Gastroesophageal sphincter (tissue), 4 donors: ENCODE measurements around the gene TULP4. TPM values are rescaled to one million over a fixed set of nuclear protein-coding genes. Genes with fewer than 3 reads are reported as not detected.
"Not testable (repeated sequence)": the region's sequence is repeated elsewhere in the genome, so short reads cannot be mapped to it uniquely, and the experiment has no call there.

Experiments used
- ATAC-seq: fragments of 150-250 bp; one replicate; pipeline ENCODE4 v1.9.1; 2016; ENCODE audit warnings: mild to moderate bottlenecking, moderate library complexity
- H3K27ac ChIP-seq, 4 donors: fragments of 200-600 bp; sonication (generic) in 3 of 4; 1 replicate in 3 of 4; 2 replicates in 1 of 4; pipeline ENCODE4 v1.5.1; 2016 to 2019
- H3K27me3 ChIP-seq: fragments of 200-600 bp; sonication (generic); one replicate; pipeline ENCODE4 v1.5.1; 2019
- H3K36me3 ChIP-seq, 2 donors: fragments of 200-600 bp; sonication (generic); one replicate each; pipeline ENCODE4 v1.5.1; 2019; ENCODE audit warnings: control low read depth in 1 of 2
- H3K4me1 ChIP-seq, 3 donors: fragments of 200-600 bp; sonication (generic); 1 replicate in 2 of 3; 2 replicates in 1 of 3; pipeline ENCODE4 v1.5.1; 2016 to 2019; ENCODE audit warnings: control low read depth in 2 of 3
- H3K4me3 ChIP-seq, 2 donors: fragments of 200-600 bp; sonication (generic); one replicate each; pipeline ENCODE4 v1.5.1; 2019; ENCODE audit warnings: mild to moderate bottlenecking in 1 of 2, moderate library complexity in 1 of 2
- H3K9me3 ChIP-seq, 3 donors: fragments of 200-600 bp; sonication (generic); one replicate each; pipeline ENCODE4 v1.5.1; 2017 to 2019; ENCODE audit warnings: control low read depth in 2 of 3
- EP300 ChIP-seq: sonication (generic); formaldehyde crosslinking; IDR thresholded peaks from one replicate; pipeline ENCODE4 v1.6.1; 2017; ENCODE audit warnings: antibody characterized with exemption, mild to moderate bottlenecking
- POLR2A ChIP-seq, 2 donors: fragments of 450-650 bp; IDR thresholded peaks; one replicate each; pipeline ENCODE4 v1.6.1; 2017; ENCODE audit warnings: antibody characterized with exemption in 2 of 2, mild to moderate bottlenecking in 2 of 2, moderate library complexity in 1 of 2
- POLR2AphosphoS5 ChIP-seq: sonication (generic); formaldehyde crosslinking; IDR thresholded peaks from one replicate; pipeline ENCODE4 v1.6.1; 2017; ENCODE audit warnings: antibody characterized with exemption
- WGBS, 2 donors: methylation state at CpG; one replicate each; pipeline ENCODE4 v1.1.5; 2018; ENCODE audit warnings: low coverage in 1 of 2; 5-methylcytosine and 5-hydroxymethylcytosine counted together
- total RNA-seq, 4 donors: library from RNA; depleted of rRNA; stranded (reverse); fragments of >200 nt; gene quantifications; one replicate each; pipeline ENCODE4 v1.1.0, GENCODE V29; 2016
- TF ChIP-seq, protein P1 (sequence below), 4 experiments: fragments of 200-600 bp in 2 of 4; fragments of 450-650 bp in 2 of 4; sonication (generic) in 1 of 4; IDR thresholded peaks; one replicate each; pipeline ENCODE4 v1.5.1; 2017 to 2019; ENCODE audit warnings: antibody characterized with exemption in 4 of 4, mild to moderate bottlenecking in 2 of 4, moderate library complexity in 2 of 4

TULP4 gene
- total RNA-seq, 4 donors from 2014 or later = 159 to 244 (median 201) TPM

DNA sequence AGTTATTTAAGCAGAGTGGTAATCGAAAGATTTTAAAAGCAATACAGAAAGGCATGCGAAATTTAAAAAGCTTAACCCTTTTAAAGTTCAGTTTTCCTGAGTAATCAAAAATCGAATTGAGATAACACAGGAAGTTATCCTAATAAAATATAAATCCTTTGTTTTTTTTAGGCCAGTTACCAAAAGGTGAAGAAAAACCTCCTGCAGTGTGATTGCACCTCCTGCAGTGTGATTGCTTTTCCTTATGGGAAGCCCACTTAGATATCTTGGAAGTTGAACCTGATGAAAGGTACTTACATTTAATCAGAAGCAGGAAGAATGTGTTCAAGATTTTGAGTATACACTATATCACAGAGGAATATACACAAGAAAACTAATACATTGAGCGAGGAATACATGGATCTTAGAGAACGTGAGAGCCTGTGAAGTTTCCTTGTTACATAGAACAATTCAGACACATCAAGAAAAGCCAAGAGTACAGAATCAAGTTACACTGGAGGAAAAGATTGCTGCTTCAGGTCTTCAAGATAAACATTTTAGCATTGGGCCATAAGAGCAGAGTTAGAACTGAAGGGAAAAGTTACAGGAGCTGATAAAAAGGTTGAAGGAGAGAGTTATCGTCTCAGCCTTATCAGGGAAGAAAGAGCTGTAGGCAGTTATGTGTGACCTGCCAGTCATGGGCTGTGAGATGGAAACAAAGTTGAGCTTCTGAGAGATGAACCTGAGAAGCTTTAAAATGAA is 240.0 kb downstream of the TULP4 start:
- no peak for TF ChIP-seq POLR2A (IDR thresholded peaks at IDR 0.05)
- TF ChIP-seq, protein P1, sequence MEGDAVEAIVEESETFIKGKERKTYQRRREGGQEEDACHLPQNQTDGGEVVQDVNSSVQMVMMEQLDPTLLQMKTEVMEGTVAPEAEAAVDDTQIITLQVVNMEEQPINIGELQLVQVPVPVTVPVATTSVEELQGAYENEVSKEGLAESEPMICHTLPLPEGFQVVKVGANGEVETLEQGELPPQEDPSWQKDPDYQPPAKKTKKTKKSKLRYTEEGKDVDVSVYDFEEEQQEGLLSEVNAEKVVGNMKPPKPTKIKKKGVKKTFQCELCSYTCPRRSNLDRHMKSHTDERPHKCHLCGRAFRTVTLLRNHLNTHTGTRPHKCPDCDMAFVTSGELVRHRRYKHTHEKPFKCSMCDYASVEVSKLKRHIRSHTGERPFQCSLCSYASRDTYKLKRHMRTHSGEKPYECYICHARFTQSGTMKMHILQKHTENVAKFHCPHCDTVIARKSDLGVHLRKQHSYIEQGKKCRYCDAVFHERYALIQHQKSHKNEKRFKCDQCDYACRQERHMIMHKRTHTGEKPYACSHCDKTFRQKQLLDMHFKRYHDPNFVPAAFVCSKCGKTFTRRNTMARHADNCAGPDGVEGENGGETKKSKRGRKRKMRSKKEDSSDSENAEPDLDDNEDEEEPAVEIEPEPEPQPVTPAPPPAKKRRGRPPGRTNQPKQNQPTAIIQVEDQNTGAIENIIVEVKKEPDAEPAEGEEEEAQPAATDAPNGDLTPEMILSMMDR (IDR thresholded peaks at IDR 0.05) = no peak
- no peak for TF ChIP-seq POLR2AphosphoS5
- TF ChIP-seq EP300 = no peak
- Histone ChIP-seq H3K27ac (no peak overlapping the region), H3K27me3 (peaks cover 17% of the 10 kb centered on the region), H3K36me3 (no peaks in the 10 kb centered on the region), H3K9me3 (no peaks in the 10 kb centered on the region), H3K4me3 (no peak overlapping the region), H3K4me1 (no peaks in the 10 kb centered on the region)
- ATAC-seq = no peak
- 63 to 84% methylated on average over 6 of the region's 6 CpGs for WGBS, 2 donors

DNA sequence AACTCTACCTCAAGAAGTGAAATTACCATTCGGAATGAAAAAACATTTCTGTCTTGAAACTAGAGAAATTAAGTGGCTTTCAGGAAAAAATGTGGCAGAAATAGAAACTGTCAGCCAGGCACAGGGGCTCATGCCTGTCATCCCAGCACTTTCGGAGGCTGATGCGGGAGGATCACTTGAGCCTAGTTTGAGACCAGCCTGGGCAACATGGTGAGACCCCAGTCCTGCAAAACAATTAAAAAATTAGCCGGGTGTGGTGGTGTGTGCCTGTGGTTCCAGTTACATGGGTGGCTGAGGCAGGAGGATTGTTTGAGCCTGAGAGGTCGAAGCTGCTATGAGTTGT is 240.5 kb downstream of the TULP4 start:
- Histone ChIP-seq H3K9me3 (no peaks in the 10 kb centered on the region), H3K4me1 (no peaks in the 10 kb centered on the region), H3K4me3 (no peak overlapping the region), H3K36me3 (no peaks in the 10 kb centered on the region), H3K27me3 (peaks cover 16% of the 10 kb centered on the region), H3K27ac (no peak overlapping the region)
- WGBS, 2 donors = 87% methylated on average over 4 of the region's 5 CpGs; no CpG with 5 or more reads in 1 of the 2 donors
- TF ChIP-seq POLR2A (IDR thresholded peaks at IDR 0.05) = no peak
- TF ChIP-seq, protein P1 (IDR thresholded peaks at IDR 0.05) = no peak
- TF ChIP-seq EP300 = no peak
- TF ChIP-seq POLR2AphosphoS5 = no peak
- no peak for ATAC-seq

DNA sequence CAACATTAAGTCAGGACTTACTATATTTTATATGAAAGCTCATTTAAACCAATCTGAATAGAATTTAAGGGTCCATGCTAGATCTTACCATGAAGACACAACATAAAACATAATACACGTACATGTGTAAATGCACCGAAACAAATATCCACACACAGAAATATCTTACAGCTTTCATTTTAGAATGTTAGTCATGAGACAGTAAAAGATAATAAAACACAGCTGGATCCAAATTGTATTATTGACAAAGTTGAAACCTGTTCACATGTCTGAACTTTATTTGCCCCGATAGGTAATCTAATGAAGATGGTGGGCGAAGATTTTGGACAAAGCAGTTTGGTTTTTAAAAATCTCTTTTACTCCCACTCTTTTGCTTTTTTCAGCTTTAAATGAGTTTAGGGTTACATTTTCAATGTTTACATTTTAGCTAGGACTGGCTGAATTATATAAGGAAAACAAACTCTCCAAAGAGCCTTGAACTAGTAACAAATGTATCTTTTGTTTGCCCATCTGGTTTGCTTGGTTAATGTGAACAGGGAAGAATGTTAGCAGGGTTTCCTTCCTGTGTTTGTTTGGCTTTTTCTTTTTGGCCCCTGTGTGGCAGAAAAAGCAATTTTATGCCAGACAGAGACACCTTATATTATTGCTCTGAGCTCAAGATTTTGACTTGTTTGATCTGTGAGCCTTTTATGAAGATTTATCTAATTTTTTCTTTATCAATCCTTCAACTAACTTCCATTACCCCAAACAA is 242.5 kb downstream of the TULP4 start:
- ATAC-seq = no peak
- no peak for TF ChIP-seq POLR2A (IDR thresholded peaks at IDR 0.05)
- TF ChIP-seq, protein P1 (IDR thresholded peaks at IDR 0.05) = no peak
- TF ChIP-seq EP300 = no peak
- TF ChIP-seq POLR2AphosphoS5 = no peak
- H3K4me3 ChIP-seq = no peak overlapping the region
- peaks cover 16% of the 10 kb centered on the region for H3K27me3 ChIP-seq
- no peak overlapping the region for H3K27ac ChIP-seq
- H3K36me3 ChIP-seq = no peaks in the 10 kb centered on the region
- no peaks in the 10 kb centered on the region for H3K9me3 ChIP-seq
- H3K4me1 ChIP-seq = peaks cover 0 to 6% (median 4%) of the 10 kb centered on the region in 3 donors
- WGBS, 2 donors = 77 to 92% methylated on average over 4 of the region's 4 CpGs

DNA sequence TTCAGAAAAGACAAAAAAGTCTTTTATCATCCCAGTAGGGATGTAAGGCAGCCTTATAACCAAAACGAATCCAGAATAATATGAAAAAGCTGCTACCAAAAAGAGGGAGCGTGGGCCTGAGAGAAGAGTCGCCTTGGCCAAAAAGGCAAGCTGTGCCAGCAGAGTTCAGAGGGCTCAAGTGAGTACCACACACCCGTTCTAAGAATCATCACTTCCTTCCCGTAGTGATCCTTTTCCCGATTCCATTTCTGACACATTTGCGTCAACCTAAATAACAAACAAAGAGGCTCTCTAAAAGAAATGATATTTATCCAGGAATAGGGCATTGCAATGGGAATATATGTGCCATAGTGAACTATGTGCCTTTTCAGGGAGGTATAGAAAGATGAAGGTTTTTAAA is 243.8 kb downstream of the TULP4 start:
- Histone ChIP-seq H3K27ac (no peak overlapping the region), H3K36me3 (no peaks in the 10 kb centered on the region), H3K27me3 (peaks cover 16% of the 10 kb centered on the region), H3K4me3 (no peak overlapping the region), H3K9me3 (no peaks in the 10 kb centered on the region), H3K4me1 (peaks cover 0 to 11% (median 4%) of the 10 kb centered on the region in 3 donors)
- TF ChIP-seq POLR2AphosphoS5 (no peak), POLR2A (IDR thresholded peaks at IDR 0.05) (no peak), EP300 (no peak)
- TF ChIP-seq, protein P1 (IDR thresholded peaks at IDR 0.05) = no peak
- no peak for ATAC-seq
- 46 to 62% methylated on average over 7 of the region's 7 CpGs for WGBS, 2 donors

DNA sequence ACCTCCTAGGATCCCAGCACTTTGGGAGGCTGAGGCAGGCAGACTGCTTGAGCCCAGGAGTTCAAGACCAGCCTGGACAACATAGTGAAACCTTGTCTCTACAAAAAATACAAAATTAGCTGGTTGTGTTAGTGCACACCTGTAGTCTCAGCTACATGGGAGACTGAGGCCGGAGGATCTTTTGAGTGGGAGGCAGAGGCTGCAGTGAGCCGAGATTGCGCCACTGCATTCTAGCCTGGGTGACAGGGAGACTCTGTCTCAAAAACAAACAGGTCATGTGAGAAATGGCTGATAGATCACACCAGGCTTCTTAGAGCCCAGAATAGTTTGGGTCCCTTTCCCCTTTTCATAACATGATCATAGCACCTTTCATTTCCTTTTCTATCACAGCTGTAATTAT is 244.8 kb downstream of the TULP4 start:
- 100% methylated on average over 1 to 3 of the region's 3 CpGs for WGBS, 2 donors
- not testable (repeated sequence) for H3K36me3 ChIP-seq, H3K4me3 ChIP-seq, ATAC-seq, H3K27ac ChIP-seq, H3K9me3 ChIP-seq
- Histone ChIP-seq H3K27me3 (peaks cover 16% of the 10 kb centered on the region), H3K4me1 (peaks cover 0 to 21% (median 13%) of the 10 kb centered on the region in 3 donors)
